ENCODE measurements around the gene DEF6. TPM values are rescaled to one million over a fixed set of nuclear protein-coding genes. Genes with fewer than 3 reads are reported as not detected.

Gene DEF6
- total and polyA plus RNA-seq, 4 donors = 1.0 to 6.3 (median 2.5) TPM

DNA sequence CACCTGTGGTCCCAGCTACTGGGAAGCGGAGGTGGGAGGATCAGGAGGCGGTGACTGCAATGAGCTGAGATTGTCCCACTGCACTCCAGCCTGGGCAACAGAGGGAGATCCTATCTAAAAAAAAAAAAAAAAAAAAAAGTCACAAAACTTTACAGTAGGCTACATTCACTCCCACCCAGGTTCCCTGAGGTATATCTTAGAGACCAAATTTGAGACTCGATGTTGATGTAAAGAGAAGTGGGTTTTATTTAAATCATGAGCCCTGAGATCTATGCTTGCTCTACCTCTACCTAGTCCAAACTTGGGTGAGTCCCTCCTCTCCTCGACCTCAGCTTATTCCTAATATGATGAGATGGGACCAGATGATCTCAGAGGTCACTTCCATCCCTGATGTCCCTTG is 8.8 kb upstream of the DEF6 start:
- Histone ChIP-seq H3K9ac (ENCODE audit: low read depth in 1 of 2, low read length in 2 of 2) (no peak overlapping the region), H3K4me1 (ENCODE audit: control insufficient read depth in 4 of 4, insufficient read depth in 4 of 4, low read length in 3 of 4) (no peaks in the 10 kb centered on the region), H3K27ac (ENCODE audit: low read depth in 1 of 2, low read length in 2 of 2) (no peak overlapping the region), H3K4me3 (ENCODE audit: low read depth in 1 of 3, low read length in 3 of 3) (no peak overlapping the region), H3K36me3 (ENCODE audit: control insufficient read depth in 4 of 4, insufficient read depth in 3 of 4, low read depth in 1 of 4, low read length in 3 of 4) (peaks cover 14 to 84% (median 49%) of the 10 kb centered on the region in 4 donors), H3K9me3 (ENCODE audit: control insufficient read depth in 4 of 4, low read length in 3 of 4) (no peaks in the 10 kb centered on the region), H3K27me3 (ENCODE audit: control insufficient read depth in 4 of 4, insufficient read depth in 4 of 4, low read length in 3 of 4) (no peaks in the 10 kb centered on the region)
- WGBS = 74% methylated on average over 4 of the region's 4 CpGs
- no peak for DNase-seq (ENCODE audit: low spot score)
- TF ChIP-seq GABPA (IDR thresholded peaks at IDR 0.05 in 1 of 2, conservative IDR thresholded peaks at IDR 0.05 in 1 of 2) (no peak), RAD21 (IDR thresholded peaks at IDR 0.05) (no peak), JUND (IDR thresholded peaks at IDR 0.05) (no peak), RXRA (IDR thresholded peaks at IDR 0.05) (no peak)
- TF ChIP-seq, protein P1, sequence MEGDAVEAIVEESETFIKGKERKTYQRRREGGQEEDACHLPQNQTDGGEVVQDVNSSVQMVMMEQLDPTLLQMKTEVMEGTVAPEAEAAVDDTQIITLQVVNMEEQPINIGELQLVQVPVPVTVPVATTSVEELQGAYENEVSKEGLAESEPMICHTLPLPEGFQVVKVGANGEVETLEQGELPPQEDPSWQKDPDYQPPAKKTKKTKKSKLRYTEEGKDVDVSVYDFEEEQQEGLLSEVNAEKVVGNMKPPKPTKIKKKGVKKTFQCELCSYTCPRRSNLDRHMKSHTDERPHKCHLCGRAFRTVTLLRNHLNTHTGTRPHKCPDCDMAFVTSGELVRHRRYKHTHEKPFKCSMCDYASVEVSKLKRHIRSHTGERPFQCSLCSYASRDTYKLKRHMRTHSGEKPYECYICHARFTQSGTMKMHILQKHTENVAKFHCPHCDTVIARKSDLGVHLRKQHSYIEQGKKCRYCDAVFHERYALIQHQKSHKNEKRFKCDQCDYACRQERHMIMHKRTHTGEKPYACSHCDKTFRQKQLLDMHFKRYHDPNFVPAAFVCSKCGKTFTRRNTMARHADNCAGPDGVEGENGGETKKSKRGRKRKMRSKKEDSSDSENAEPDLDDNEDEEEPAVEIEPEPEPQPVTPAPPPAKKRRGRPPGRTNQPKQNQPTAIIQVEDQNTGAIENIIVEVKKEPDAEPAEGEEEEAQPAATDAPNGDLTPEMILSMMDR (IDR thresholded peaks at IDR 0.05; ENCODE audit: low read depth, low read length, missing input control) = no peak
- TF ChIP-seq, protein P2, sequence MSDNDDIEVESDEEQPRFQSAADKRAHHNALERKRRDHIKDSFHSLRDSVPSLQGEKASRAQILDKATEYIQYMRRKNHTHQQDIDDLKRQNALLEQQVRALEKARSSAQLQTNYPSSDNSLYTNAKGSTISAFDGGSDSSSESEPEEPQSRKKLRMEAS (IDR thresholded peaks at IDR 0.05) = no peak

DNA sequence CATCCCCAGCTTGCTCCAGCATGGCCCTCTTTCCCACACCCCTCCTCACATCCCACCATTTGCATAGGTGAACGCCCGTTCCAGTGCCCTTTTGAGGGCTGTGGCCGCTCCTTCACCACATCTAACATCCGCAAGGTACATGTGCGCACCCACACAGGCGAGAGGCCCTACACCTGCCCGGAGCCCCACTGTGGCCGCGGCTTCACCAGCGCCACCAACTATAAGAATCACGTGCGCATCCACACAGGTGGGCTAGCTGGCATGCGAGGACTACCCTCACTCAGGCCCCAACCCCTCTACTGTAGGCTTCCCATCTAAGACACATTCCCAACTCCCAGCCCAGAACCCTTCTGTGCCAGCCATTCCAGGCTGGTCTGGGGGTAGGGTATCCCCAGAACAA is 6.1 kb upstream of the DEF6 start:
- H3K36me3 ChIP-seq (ENCODE audit: control insufficient read depth in 4 of 4, insufficient read depth in 3 of 4, low read depth in 1 of 4, low read length in 3 of 4) = peaks cover 9 to 80% (median 47%) of the 10 kb centered on the region in 4 donors
- no peak overlapping the region for H3K27ac ChIP-seq (ENCODE audit: low read depth in 1 of 2, low read length in 2 of 2)
- H3K9me3 ChIP-seq (ENCODE audit: control insufficient read depth in 4 of 4, low read length in 3 of 4) = no peaks in the 10 kb centered on the region
- WGBS = 98% methylated on average over 13 of the region's 13 CpGs
- DNase-seq (ENCODE audit: low spot score) = no peak
- no peak overlapping the region for H3K9ac ChIP-seq (ENCODE audit: low read depth in 1 of 2, low read length in 2 of 2)
- TF ChIP-seq, protein P3, sequence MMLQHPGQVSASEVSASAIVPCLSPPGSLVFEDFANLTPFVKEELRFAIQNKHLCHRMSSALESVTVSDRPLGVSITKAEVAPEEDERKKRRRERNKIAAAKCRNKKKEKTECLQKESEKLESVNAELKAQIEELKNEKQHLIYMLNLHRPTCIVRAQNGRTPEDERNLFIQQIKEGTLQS (IDR thresholded peaks at IDR 0.05) = no peak
- TF ChIP-seq, protein P2 (IDR thresholded peaks at IDR 0.05) = no peak
- TF ChIP-seq NR2F2 (IDR thresholded peaks at IDR 0.05) (no peak), JUND (IDR thresholded peaks at IDR 0.05) (no peak), HNF4G (IDR thresholded peaks at IDR 0.05) (no peak), FOXA2 (IDR thresholded peaks at IDR 0.05) (no peak), EGR1 (IDR thresholded peaks at IDR 0.05; ENCODE audit: low read depth in 2 of 2) (no peak), RAD21 (IDR thresholded peaks at IDR 0.05) (no peak), RXRA (IDR thresholded peaks at IDR 0.05) (no peak), FOXA1 (IDR thresholded peaks at IDR 0.05) (no peak), HNF4A (conservative IDR thresholded peaks at IDR 0.05) (no peak), GABPA (IDR thresholded peaks at IDR 0.05 in 1 of 2, conservative IDR thresholded peaks at IDR 0.05 in 1 of 2) (no peak), SP1 (IDR thresholded peaks at IDR 0.05) (no peak), TAF1 (conservative IDR thresholded peaks at IDR 0.05) (no peak), YY1 (IDR thresholded peaks at IDR 0.05) (no peak)
- TF ChIP-seq, protein P1 (IDR thresholded peaks at IDR 0.05; ENCODE audit: low read depth, low read length, missing input control) = no peak
- TF ChIP-seq, protein P4, sequence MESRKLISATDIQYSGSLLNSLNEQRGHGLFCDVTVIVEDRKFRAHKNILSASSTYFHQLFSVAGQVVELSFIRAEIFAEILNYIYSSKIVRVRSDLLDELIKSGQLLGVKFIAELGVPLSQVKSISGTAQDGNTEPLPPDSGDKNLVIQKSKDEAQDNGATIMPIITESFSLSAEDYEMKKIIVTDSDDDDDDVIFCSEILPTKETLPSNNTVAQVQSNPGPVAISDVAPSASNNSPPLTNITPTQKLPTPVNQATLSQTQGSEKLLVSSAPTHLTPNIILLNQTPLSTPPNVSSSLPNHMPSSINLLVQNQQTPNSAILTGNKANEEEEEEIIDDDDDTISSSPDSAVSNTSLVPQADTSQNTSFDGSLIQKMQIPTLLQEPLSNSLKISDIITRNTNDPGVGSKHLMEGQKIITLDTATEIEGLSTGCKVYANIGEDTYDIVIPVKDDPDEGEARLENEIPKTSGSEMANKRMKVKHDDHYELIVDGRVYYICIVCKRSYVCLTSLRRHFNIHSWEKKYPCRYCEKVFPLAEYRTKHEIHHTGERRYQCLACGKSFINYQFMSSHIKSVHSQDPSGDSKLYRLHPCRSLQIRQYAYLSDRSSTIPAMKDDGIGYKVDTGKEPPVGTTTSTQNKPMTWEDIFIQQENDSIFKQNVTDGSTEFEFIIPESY (IDR thresholded peaks at IDR 0.05) = no peak
- TF ChIP-seq, protein P5, sequence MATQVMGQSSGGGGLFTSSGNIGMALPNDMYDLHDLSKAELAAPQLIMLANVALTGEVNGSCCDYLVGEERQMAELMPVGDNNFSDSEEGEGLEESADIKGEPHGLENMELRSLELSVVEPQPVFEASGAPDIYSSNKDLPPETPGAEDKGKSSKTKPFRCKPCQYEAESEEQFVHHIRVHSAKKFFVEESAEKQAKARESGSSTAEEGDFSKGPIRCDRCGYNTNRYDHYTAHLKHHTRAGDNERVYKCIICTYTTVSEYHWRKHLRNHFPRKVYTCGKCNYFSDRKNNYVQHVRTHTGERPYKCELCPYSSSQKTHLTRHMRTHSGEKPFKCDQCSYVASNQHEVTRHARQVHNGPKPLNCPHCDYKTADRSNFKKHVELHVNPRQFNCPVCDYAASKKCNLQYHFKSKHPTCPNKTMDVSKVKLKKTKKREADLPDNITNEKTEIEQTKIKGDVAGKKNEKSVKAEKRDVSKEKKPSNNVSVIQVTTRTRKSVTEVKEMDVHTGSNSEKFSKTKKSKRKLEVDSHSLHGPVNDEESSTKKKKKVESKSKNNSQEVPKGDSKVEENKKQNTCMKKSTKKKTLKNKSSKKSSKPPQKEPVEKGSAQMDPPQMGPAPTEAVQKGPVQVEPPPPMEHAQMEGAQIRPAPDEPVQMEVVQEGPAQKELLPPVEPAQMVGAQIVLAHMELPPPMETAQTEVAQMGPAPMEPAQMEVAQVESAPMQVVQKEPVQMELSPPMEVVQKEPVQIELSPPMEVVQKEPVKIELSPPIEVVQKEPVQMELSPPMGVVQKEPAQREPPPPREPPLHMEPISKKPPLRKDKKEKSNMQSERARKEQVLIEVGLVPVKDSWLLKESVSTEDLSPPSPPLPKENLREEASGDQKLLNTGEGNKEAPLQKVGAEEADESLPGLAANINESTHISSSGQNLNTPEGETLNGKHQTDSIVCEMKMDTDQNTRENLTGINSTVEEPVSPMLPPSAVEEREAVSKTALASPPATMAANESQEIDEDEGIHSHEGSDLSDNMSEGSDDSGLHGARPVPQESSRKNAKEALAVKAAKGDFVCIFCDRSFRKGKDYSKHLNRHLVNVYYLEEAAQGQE (IDR thresholded peaks at IDR 0.05) = no peak
- no peak overlapping the region for H3K4me3 ChIP-seq (ENCODE audit: low read depth in 1 of 3, low read length in 3 of 3)
- no peaks in the 10 kb centered on the region for H3K27me3 ChIP-seq (ENCODE audit: control insufficient read depth in 4 of 4, insufficient read depth in 4 of 4, low read length in 3 of 4)
- H3K4me1 ChIP-seq (ENCODE audit: control insufficient read depth in 4 of 4, insufficient read depth in 4 of 4, low read length in 3 of 4) = no peaks in the 10 kb centered on the region

Data from liver (tissue), 9 donors.